Gastrocnemius medialis (tissue), 4 donors: ENCODE data around the gene CENPX.

Experiments used
- POLR2A ChIP-seq, 2 donors: fragments of 450-650 bp; IDR thresholded peaks; one replicate each; pipeline ENCODE4 v1.6.1; 2017; ENCODE audit warnings: antibody characterized with exemption in 2 of 2, mild to moderate bottlenecking in 2 of 2, moderate library complexity in 2 of 2
- TF ChIP-seq, protein P1 (sequence below), 5 experiments: fragments of 450-650 bp in 3 of 5; fragments of 200-600 bp in 2 of 5; sonication (generic) in 2 of 5; IDR thresholded peaks in 4 of 5; conservative IDR thresholded peaks in 1 of 5; 1 replicate in 4 of 5; 2 replicates in 1 of 5; pipeline ENCODE4 v1.5.1; 2016 to 2019; ENCODE audit warnings: antibody characterized with exemption in 5 of 5, mild to moderate bottlenecking in 3 of 5, moderate library complexity in 3 of 5

DNA sequence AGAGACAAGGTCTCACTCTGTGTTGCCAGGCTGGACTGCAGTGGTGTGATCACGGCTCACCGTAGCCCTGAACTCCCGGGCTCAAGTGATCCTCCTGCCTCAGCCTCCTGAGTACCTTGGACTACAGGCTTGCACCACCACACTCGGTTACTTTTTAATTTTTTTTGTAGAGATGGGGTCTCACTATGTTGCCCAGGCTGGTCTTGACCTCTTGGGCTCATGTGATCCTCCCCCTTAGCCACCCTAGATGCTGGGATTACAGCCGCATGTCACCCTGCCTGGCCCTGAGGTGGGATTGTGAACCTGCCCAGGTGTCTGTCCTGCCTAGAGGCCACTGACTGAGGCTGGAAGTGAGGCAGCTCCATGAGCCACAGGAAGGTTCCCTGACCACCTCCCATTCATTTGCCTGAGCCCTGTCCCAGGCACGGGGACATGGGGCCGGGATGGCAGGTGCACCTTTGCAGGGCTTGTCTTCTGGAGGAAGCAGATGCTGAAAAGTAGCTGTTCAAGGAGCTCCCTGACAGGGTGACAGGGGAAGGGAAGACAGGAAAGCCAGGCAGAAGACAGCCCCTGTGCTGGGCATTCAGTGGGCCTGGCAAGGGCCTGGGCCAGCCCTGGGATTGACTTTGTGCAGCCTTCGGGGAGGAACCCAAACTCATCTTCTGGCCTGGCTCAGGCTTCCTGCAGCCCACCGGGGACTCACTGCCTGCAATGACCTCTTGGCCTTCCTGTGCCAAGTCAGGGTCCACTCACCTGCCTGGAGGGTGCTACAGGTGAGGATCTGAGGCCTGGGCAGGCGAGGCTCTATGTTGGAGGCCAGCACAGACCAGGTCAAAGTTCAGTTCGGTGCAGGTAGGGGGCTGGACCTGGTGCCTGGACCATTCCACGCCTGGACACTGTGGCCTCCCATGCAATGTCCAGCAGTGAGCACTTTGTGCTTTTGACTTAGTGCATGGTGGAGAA lies 53.5 kb downstream of the CENPX start:
- TF ChIP-seq POLR2A (IDR thresholded peaks at IDR 0.05), result no peak
- TF ChIP-seq, protein P1, sequence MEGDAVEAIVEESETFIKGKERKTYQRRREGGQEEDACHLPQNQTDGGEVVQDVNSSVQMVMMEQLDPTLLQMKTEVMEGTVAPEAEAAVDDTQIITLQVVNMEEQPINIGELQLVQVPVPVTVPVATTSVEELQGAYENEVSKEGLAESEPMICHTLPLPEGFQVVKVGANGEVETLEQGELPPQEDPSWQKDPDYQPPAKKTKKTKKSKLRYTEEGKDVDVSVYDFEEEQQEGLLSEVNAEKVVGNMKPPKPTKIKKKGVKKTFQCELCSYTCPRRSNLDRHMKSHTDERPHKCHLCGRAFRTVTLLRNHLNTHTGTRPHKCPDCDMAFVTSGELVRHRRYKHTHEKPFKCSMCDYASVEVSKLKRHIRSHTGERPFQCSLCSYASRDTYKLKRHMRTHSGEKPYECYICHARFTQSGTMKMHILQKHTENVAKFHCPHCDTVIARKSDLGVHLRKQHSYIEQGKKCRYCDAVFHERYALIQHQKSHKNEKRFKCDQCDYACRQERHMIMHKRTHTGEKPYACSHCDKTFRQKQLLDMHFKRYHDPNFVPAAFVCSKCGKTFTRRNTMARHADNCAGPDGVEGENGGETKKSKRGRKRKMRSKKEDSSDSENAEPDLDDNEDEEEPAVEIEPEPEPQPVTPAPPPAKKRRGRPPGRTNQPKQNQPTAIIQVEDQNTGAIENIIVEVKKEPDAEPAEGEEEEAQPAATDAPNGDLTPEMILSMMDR (IDR thresholded peaks at IDR 0.05 in 4 of 5, conservative IDR thresholded peaks at IDR 0.05 in 1 of 5), result no peak
